ENCODE results near the gene ABCA10.
"Not testable (repeated sequence)": the region's sequence is repeated elsewhere in the genome, so short reads cannot be mapped to it uniquely, and the experiment has no call there.

ABCA10 gene

DNA sequence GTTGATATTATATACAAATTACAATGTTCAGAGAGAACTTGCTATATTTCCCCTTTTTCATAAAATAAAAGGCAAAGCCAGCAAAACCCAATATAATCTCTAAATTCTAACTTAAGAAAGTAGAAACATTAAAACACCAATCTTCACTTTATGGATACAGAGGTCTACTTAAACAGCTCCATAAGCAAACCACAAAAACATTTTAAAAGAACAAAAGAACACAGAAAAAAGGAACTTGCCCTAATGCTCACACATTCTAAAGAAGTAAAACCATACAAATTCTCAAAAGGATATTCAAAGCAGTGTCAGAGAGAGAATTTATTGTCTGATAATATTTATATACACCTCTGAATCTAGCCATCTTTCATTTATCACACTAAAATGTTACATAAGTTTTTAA is 606 bp downstream of the ABCA10 start:
- no peak for DNase-seq

DNA sequence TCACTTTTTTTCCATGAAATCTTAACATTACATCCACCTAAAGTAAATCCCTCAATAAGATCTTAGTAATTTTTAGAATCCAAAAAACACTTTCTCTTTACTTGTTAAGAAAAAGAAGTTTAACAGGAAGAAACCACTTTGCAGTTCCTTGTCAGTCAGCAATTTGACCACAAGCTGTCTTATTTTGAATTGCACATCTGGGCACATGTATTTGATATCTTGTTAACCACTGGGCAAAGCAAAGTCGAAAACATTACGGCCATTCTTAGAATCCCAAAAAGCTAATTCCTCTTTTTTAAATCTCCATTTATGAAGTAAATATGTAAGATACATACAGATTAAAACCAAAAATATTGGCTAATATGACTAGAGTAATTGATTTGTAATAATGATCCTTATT is 1.1 kb downstream of the ABCA10 start:
- no peak for DNase-seq

DNA sequence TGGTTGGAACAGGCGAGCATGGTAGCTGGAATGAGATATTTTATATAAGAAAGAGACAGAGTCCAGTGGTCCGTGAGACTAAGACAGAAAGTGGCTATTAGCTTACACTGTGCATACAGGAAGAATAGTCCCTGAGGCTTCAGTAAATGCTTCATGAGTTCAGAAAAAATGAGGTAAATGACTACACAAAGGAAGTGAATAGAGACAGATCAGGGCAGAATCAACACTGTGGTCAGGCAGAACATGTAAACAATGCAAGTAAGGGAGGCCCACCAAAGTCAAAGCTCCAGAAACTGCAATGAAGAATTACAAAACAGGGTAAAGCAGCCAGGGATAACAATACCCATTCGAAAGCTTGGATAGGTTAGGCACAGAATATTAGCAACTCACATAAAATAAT is 4.8 kb downstream of the ABCA10 start:
- no peak for DNase-seq

DNA sequence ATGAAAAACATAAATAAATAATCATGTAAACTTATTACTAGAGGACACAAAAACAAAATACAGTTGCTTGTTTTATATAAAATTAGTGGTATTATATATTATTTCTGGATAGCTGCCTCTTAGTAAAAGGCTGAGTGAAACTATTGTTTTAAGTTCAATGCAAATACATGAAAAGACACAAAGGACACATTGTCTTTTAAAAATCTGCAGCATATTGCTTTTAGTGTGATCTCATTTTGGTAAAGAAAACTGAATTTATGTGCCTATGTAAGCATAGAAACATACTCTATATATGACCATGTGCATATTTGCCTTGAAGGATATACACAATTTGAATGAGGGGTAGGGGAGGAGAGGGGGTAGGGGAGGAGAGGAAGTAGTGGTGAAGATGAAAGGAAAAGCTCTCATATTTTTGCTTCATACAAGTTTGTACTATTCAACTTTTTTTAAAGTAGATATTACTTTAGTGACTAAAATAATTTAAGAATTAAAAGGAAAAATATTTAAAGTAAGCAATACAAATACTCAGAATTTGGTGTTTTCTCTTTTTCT is 5.8 kb downstream of the ABCA10 start:
- no peak for DNase-seq

DNA sequence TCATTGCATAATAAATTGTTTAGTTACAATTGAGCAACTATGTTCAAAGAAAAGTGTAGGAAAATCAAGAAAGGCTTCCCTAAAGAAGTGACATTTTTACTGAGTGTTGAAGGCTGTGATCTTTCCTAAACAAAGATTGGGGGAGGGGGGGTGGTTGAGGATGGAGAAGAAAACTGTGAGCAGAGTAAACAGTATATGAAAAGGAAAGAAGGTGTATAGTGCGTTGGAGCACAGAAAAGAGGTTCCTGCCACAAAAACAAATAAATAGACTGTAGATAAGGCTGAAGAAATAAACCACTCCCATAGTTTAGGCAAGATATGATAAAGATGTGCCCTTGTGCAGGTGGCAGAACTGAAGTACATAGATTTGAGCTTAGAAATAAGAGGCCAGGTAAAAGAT is 8.5 kb downstream of the ABCA10 start:
- DNase-seq = no peak

DNA sequence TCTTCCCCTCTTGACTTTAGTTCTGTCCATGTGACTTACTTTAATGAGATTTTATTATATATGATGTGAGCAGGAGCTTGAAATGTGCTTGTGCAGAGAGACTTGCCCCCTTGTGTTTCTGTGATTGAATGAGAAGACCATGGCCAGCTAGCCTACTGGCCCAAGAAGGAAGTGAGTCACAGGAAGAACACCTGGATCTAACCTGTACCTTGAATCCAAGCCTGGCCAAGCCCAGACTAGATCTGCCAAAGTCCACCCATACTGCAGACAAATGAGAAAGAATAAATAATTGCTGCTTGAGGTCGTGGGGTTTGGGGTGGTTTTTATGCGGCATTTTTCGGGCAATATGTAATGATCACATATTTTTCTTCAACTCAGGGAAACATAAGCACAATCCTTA is 9.6 kb downstream of the ABCA10 start:
- no peak for DNase-seq

DNA sequence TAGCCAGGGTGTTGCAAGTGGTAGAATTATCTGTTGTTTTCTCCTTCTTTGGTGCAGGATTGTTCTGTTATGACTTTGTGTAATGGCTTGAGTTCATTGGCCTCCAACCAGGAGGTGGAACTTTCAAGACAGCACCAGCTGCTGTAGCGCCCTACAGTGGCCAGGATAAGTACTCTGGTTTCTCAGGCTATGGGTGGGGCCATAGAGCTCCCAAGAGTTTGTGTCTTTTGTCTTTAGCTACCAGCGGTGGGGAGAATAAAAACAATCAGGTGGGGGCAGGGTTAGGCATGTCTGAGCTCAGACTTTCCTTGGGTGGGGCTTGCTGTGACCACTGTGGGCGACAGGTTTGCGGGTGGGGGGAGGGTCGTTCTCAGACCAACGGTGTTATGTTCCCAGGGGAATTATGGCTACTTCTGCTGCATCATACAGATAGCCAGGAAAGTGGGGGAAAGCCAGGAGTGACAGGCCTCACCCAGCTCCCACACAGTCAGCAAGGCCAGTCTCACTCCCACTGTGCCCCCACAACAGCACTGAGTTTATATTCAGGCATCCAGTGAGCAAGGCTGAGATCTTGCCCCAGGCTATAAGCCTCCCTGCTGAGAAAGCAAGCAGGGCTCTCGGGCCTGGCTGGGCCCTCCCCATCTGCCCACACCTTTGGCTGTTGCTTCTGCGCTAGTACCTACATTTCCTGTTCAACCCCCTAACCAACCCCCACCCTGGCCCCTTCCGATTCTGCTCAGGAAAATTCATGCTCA is 15.4 kb downstream of the ABCA10 start:
- no peak for DNase-seq

DNA sequence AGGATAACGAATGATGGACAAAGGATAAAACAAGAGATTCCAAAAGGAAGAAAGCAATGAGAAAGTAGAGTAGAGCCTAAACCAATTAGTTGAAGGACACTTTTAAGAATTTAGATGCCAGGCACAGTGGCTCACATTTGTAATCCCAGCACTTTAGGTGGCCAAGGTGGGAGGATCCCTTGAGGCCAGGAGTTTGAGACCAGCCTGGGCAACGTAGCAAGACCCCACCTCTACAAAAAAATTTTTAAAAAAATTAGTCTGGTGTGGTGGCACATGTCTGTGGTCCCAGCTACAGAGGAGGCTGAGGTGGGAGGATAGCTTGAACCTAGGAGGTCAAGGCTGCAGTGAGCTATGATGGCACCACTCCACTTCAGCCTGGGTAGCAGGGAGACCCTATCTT is 20.0 kb downstream of the ABCA10 start:
- DNase-seq = no peak

DNA sequence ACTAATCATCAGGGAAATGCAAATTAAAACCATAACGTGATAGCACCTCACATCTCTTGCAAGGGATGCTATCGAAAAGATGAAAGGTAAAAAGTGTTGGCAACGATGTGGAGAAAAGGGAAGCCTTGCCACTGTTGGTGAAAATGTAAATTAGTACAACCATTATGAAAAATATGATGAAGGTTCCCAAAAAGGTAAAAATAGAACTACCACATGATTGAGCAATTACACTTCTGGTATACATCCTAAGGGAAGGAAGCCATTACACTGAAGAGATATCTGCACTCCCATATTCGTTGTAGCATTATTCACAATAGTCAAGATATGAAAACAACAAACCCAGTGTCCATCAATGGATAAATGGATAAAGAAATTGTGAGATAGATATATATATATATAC is 21.5 kb downstream of the ABCA10 start:
- DNase-seq = no peak

DNA sequence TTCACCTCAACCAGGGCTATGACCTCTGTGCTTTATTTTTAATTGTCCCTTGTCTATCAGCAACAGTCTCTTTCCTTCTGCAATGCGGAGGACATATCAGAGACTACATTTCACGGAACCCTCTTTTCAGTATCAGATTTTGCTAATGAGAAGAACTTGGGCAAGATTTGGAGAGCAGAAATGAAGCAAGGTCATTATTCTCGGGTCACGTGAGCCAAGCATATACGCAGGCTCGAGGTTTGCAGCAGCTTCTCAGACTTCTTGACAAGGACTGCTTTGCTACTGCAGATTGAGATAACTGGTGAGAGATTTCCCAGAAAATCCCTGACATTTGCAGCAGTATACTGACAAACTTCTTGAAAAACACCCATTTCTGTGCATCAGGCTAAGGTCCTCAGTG is 30.4 kb downstream of the ABCA10 start:
- DNase-seq = no peak

DNA sequence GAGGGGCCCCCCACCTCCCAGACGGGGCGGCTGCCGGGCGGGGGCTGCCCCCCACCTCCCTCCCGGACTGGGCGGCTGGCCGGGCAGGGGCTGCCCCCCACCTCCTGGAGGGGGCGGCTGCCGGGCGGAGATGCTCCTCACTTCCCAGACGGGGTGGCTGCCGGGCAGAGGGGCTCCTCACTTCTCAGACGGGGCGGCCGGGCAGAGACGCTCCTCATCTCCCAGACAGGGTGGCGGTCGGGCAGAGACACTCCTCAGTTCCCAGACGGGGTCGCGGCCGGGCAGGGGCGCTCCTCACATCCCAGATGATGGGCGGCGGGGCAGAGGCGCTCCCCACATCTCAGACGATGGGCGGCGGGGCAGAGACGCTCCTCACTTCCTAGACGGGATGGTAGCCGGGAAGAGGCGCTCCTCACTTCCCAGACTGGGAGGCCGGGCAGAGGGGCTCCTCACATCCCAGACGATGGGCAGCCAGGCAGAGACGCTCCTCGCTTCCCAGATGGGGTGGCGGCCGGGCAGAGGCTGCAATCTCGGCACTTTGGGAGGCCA is 32.4 kb downstream of the ABCA10 start:
- DNase-seq = not testable (repeated sequence)

DNA sequence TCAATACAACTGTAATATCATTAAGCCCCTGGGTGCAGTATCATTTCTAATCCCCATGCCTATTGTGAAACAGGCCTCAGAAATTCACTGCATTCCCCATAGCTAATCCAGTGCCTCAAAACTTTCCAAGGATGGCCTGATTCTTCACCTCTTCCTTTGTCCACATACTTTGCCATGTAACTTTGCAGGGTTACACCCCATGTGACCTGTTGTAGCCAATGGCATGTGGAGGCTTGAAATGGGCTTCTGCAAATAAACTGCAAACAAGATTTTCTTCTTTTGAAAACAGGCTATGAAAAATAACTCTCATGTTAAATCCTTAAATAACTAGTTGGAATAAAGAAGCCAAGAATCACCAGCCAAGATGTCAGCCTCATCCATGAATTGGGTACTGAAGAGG is 35.9 kb downstream of the ABCA10 start:
- no peak for DNase-seq

DNA sequence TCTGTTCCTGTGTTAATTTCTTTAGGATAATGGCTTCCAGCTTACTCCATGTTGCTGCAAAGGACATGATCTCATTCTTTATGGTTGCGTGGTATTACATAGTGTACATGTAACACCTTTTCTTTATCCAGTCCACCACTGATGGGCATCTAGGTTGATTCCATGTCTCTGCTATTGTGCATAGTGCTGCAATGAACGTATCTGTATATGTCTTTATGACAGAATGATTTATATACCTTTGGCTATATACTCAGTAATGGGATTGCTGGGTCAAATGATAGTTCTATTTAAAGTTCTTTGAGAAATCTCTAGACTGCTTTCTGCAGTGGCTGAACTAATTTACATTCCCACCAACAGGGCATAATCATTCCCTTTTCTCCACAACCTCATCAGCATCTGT is 39.8 kb downstream of the ABCA10 start:
- no peak for DNase-seq

DNA sequence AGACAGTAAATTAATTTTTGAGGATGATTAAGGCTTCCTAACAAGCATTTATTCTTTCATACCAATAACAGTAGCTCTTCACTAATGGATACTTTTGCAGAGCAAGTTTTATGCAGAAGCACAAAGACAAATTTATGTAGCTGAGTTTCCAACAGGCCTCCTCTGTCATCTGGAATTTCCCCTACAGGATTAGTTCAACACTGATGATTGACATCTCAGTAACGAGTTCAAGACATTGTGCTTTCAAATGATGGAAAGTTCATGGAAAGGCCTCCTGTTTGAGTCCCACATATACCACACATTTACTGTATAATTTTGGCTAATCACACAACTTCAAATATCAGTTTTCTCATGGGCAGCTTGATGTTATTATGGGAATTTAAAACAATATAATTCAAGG is 40.6 kb downstream of the ABCA10 start:
- no peak for DNase-seq

DNA sequence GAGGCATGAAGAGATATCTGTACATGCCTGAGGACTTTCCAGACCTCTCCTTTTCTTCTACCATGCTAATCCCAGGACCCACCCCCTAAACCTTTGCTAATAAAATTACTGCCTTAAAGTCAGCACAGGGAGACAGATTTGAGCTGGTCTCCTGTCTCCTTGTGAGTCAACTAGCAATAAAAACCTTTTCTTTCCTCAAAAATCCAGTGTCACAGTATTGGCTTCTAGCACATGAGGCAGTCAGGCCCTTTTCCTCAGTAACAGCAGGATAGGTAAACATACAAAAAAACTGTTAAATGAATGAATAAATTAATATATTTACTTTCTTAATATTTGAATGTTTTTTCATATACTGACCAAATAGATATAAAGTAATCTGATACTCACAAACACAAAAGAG is 41.3 kb downstream of the ABCA10 start:
- DNase-seq = no peak

DNA sequence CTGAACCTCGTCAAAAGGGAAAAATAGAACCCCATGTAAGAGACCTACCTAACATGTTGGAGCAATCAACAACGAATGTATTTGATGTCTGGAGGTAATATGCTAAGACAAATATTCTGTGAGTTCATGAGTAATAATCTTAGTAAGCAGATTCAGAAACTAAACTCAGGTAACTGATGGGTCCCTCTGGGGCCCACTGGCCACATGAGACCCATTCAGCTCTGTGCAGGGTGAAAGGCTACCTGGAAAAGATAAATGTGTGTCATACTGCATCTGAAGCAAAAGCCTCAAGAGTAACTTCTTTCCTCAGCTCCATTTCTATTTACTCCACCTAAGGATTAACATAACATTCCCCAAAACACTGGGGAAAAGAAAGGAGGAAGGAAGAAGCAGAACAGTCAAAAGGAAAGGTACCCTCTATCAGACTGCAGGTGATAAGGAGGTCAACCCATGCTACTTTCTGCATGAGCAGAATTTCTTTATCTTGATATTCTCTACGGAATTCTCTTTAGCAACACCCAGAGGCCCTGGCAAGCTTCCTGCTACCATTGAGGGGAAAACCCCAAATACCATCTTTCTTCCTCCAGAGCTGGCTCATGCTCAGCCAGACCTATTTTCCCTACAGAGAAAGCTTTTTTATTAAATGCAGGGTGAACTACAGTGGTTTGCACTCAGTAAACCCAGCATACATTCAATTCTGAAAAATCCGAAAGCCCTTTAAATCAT is 49.2 kb downstream of the ABCA10 start:
- DNase-seq = no peak

DNA sequence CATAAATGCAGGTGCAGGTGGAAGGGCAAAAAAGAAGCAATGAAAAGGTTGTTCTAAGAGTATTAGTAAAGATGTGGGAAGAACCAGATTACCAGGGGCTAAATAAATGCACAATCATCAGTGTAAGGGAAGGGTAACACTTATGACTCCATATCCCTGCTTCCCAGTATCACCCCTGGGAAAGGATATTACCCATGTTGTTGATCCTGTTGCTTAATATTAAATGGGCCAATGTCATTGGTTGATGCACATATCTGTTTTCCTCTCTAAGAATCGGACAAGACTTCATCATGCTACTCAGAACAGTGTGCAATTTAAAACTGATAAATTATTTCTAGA is 52.2 kb downstream of the ABCA10 start:
- no peak for DNase-seq

DNA sequence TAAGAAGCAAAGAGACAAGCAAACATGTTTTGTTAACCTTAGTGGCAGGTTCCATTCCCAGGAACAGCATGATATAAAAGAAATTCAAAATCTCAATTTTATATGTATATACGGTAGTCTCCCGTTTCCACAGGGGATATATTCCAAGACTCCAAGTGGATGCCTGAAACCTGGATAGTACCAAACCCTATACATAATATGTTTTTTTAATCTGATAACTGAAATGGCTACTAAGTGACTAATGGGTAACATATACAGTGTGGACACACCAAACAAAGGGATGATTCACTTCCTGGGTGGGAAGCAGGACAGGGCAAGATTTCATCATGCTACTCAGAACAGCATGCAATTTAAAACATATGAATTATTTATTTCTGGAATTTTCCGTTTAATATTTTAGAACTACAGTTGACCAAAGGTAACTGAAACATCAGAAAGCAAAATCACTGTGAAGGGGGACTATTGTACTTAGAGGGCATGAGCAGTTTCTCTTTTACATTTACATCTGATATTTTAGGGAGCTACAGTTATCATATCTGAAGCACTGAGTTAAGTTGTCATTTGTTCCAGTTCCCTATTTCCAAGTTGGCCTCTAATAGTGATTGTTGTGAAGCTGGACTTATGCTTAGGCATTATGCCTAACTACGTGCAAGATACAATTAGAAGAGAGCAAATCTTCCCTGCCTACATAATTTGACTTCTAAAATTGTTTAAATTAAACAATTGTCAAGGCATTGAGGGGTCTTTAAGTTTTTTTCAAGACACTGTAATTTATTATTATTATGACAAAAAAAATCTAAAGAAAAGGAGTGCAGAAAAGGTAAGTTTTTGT is 52.8 kb downstream of the ABCA10 start:
- DNase-seq = no peak

DNA sequence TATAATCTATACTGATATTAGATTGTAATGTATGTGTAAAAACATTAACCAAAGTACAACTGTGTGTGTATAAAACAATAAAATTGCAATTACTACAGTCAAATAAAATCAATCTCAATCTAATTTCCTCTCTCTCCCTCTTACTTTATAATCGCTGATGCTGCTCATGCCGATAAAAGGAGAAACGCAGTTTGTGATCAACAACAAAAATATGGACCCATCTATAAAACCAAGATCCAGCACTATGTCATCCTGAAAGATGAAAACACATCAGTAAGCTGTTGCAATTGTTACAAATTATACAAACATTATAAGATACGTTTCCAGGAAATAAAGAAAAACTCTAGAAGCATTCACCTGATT is 53.4 kb downstream of the ABCA10 start:
- DNase-seq = no peak

DNA sequence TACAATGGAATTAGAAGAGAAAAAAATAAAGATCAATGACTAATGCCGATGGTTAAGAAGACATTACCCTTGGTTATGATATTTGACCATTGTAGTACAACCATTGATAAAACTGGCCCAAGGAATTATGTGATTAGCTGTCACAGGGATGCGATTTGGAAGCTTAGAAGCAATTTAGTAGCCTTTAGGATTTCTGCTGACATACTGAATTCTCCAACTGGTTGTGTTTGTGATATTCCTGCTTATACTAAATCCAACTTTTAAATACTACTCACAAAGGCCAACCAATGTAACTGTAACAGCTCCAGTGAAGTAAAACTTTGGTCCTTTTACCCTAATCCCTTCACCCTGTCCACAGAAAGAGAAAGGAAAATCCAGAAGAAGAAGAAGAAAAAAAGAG is 55.5 kb downstream of the ABCA10 start:
- no peak for DNase-seq

DNA sequence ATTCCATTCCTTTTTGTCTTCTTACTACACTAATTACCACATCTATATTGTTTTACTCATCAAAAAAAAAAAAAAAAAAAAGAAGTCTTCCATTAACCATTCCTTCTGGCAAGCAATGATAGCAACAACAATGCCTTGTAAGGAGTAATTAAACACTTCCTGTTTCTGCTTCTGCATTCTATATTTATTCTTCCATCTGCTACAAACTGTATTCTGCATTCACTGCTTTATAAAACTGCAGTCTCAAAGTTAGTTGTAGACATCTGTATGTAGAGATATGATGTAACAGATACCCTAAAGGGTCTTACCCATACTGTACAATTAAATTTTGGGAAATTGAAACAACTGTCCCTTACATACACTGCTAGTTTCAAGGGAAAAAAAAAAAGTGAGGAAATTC is 58.2 kb downstream of the ABCA10 start:
- DNase-seq = no peak

DNA sequence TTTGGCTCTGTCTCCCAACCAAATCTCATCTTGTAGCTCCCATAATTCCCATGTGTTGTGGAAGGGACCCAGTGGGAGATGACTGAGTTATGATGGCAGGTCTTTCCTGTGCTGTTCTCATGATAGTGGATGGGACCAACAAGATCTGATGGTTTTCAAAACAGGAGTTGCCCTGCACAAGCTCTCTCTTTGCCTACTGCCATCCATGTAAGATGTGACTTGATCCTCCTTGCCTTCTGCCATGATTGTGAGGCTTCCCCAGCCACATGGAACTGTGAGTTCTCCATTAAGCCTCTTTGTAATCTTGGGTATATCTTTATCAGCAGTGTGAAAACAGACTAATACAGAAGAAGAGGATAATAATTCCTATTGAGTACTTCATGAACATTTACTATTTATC is 60.0 kb downstream of the ABCA10 start:
- DNase-seq = not testable (repeated sequence)

DNA sequence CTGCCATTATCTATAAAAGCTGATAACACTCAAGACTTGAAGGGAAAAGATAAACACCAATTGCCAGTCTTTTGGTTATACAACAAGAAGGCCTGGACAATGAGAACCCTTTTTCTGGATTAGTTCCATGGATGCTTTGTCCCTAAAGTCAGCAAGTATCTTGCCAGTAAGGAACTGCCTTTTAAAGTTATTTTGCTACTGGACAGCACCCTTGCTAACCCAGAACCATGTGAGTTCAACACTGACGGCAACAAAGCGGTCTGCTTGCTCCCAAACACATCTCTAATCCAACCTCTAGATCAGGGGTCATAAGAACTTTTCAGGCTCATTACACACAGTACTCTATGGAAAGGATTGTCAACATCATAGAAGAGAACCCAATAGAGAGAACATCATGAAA is 61.7 kb downstream of the ABCA10 start:
- DNase-seq = no peak

DNA sequence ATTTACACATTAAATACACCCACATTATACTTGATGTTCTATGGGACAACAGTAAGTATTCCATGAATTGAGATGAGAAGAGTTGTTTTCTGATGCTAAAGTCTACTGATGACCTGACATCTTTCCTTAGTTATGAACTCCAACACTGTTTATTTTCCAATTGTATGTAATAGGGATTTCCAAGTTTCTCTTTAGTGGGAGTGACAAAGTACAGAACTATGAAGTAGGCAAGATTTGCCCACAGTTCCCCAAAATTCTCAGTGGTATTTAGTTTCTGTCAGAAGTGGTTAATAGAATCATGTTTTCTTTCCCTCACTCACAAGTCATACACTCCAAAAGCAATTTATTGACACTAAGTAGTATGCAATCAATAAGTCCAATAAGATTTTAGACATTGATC is 64.4 kb downstream of the ABCA10 start:
- no peak for DNase-seq

Data from GOT3 (cell line).